Inflammatory macrophage treated with lipopolysaccharide for 4 hours (primary cell): Measurements from ENCODE around the gene FAM13A.
"Not testable (repeated sequence)": the region's sequence is repeated elsewhere in the genome, so short reads cannot be mapped to it uniquely, and the experiment has no call there.

Source experiments
- DNase-seq: peaks from one replicate; pipeline ENCODE4 v3.0.0-alpha.2; 2020

Gene FAM13A

DNA sequence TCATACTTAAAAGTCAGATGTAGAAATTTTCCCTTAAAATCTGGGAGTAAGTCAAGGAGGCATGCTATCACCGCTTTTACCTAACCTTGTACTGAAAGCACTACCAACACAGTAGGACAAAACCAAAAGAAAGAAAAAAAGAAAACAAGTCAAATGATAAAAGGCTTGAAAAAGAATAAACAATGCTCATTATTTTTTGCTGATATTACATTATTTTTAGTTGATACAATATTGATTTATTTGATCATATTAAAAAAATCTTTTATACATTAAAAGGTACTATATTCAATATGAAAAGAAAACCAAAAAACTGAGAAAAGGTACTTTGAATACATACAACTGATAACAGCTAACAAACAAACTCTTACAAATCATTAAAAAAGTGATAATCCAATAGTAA is 164.3 kb downstream of the FAM13A start:
- DNase-seq: no peak

DNA sequence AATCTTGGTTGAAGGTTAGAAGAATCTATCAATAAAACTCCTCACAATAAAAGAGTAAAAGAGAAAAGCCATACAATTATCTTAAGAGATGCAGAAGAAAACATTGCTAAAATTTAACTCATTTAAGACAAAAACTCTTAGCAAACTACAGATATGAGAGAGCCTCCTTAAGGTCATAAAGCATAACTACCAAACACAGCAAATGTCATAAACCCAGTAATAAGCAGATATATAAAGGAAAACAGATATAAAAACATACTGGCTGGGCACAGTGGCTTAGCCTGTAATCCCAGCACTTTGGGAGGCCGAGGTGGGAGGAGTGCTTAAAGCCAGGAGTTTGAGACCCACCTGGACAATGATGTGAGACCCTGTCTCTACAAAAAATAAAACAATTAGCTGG is 165.3 kb downstream of the FAM13A start:
- DNase-seq: no peak

DNA sequence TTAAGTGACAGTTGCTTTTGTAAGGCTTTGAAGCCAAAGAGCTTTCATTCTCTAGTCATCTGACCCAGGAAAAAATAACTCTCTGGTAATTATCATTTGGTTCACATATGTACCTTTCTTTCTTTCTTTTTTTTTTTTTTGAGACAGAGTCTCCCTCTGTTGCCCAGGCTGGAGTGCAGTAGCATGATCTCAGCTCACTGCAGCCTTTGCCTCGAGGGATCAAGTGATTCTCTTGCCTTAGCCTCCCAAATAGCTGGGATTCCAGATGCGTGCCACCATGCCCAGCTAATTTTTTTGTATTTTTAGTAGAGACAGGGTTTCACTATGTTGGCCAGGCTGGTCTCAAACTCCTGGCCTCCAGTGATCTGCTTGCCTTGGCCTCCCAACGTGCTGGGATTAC is 169.6 kb downstream of the FAM13A start:
- not testable (repeated sequence) for DNase-seq

DNA sequence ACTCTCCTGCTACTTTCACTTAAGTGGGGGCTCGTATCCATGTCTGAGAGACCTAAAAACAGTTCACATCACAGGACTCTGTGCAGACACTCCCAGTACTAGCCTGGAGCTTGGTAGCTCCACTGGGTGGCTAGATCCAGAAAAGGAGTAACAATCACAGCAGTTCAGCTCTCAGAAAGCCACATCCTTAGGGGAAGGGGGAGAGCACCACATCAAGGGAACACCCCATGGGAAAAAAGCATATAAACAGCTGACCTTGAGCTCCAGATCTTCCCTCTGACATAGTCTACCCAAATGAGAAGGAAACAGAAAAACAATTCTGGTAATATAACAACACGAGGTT is 175.8 kb downstream of the FAM13A start:
- DNase-seq: no peak

DNA sequence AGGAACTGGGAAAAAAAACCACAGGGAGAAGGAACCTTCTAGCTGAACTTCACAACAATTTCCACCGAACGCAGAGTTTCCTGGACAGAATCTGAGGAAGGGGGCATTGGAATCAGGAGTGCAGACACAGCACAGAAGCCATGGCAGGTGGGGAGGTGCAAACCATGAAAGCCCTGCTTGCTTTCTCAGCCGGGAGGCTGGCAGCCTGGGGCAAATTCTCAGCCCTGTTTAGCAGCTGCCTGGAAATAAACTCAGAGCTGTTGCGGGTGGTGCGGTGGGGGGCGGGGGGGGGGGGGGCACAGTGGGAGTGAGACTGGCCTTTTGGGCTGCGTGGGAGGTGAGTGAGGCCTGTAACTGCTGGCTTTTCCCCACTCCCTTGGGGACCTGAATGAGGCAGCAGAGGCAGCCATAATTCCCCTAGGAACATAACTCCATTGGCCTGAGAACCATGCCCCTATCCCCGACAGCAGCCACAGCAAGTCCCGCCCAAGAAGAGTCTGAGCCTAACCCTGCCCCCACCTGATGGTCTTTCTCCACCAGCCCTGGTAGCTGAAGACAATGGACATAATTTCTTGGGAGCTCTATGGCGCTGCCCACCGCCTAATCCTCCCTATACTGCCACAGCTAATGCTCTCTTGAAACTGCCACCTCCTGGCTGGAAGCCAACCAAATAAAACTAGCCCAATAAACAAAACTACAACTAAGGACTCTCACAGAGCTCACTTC is 176.3 kb downstream of the FAM13A start:
- no peak for DNase-seq

DNA sequence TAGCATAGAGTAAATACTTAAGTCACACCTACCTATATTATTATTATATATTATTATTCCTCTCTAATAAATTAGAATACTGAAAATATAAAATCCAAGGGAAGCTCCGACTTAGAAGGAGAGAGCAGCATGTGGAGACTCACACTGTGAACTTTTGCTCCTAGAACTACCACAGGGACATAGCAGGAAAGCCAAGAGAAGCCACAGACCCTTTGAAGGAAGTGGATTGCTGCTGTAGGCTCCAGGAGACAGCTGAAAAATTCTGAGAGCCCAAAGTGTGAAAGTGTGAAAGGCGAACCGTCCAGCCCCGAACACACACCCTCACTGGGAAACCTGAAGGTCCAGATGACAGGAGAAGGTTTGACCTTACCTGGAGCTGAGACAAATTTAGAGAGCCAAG is 177.0 kb downstream of the FAM13A start:
- DNase-seq: no peak

DNA sequence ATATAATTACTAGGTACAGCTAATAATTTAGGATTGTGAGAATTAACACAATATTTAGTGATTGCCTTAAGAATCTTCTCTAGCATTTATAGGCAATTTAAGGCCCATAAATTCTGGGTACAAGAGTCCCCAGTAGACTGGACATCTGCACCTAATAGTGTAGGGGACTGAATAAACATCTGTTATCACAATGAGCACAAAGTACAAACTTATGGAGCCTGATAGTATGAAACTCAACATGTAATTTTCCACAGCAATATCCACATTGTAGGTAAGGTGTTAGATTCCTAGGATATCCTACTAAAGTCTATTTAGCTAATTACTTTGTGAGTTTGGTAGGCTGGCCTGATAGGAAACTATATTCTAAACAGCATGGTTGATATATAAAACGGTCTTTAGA is 178.3 kb downstream of the FAM13A start:
- no peak for DNase-seq

DNA sequence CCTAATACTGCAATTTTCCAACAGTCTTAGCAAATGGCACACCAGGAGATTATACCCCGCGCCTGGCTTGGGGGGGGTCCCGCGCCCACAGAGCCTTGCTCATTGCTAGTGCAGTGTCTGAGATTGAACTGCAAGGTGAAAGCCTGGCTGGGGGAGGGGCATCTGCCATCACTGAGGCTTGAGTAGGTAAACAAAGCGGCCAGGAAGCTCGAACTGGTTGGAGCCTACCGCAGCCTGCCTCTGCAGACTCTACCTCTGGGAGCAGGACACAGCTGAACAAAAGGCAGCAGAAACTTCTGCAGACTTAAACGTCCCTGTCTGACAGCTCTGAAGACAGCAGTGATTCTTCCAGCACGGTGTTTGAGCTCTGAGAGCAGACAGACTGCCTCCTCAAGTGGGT is 186.6 kb downstream of the FAM13A start:
- no peak for DNase-seq

DNA sequence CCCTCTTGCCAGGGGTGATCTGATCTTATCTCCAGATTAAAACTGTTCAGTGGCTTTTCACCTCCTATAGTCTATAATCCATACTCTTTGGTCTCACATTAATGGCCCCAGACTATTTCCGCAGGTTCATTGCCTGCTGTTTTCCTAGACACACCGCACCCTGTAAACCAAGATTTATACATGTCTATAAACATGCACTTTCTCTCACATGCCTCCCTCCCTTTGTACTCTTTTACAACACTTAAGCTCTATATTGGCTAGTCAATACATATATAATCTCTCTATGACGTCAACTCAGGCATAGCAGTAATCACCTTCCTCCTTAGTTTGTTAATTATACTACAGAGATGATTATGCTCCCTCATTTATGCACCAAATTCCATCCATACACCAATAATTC is 188.5 kb downstream of the FAM13A start:
- DNase-seq: no peak

DNA sequence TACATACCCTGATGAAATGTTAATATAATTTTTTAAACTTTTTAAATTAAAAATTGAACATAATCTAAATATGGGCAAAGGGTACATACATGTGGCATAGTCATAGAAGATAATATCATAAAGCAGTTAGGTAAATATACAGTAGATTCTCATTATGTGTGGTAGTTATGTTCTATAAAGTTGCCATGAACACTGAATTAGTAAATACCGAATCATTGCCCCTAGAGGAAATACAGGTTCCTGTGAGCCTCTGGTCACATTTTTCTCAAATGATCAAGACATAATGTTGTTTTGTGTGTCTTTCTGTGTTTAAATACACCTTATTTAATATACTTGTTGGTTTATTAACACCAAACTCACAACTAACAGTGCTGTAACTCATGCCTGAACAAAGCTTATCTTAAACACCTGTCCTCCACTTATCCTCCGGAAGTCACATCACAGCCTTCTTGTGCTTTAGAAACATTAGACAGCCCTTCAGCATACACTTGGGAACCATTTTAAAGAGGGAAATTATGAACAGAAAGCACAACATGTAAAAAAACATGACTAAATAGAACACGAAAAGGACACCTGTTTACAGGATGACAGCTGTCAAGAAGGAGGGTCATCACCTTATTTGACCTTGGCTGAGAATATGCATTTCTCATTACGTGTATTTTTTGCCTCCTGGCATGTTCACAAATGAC is 190.0 kb downstream of the FAM13A start:
- DNase-seq: no peak

DNA sequence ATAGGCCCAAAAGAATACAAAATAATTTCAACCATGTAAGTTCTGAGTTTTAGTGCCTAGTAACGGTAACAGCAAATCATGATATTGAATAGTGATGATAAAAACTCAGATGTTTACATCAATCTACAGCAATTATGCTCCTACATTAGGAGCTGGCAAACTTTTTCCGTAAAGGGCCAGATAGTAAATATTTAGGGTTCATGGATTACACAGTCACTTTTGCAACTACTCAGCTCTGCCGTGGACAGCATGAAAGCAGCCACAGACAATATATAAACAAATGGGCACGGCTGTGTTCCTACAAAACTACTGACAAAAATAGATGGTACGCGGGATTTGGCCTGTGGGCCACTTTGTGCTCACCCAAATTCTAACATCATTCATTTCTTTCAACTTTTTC is 191.5 kb downstream of the FAM13A start:
- no peak for DNase-seq

DNA sequence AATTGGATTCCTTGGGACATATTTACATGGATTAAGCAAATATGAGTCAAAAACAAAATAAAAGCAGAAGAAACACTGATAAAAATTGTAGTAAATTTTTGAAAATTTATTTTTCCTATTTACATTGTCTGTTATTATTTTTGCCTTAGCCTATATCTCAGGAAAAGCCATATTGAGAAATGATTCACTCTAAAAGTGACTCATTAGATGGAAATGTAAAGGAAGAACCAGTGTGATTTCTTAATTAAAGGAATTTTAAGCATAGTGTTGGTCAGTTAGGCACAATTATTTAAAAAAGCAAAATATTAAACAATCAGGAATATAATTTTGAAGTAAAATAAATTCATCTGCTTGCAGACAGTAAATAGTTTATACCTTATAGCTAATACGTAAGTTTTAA is 191.9 kb downstream of the FAM13A start:
- no peak for DNase-seq

DNA sequence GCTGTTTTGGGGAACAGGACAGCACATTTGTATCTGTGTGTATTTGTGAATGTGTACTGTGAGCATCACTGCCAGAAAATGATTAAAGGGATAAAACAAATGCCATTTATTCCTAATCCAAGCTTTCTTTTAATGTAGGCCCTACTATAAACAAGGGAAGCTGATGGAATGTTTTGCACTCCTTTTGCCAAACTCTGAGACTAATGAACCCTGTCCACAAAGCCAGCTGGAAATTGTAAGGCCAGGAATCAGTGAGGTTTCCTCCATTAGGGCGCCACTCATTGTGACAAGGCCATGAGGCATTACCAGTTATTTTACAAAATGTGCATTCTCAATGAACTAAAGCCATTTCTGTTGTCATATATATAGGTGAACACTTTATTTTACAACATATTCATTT is 196.4 kb downstream of the FAM13A start:
- no peak for DNase-seq

DNA sequence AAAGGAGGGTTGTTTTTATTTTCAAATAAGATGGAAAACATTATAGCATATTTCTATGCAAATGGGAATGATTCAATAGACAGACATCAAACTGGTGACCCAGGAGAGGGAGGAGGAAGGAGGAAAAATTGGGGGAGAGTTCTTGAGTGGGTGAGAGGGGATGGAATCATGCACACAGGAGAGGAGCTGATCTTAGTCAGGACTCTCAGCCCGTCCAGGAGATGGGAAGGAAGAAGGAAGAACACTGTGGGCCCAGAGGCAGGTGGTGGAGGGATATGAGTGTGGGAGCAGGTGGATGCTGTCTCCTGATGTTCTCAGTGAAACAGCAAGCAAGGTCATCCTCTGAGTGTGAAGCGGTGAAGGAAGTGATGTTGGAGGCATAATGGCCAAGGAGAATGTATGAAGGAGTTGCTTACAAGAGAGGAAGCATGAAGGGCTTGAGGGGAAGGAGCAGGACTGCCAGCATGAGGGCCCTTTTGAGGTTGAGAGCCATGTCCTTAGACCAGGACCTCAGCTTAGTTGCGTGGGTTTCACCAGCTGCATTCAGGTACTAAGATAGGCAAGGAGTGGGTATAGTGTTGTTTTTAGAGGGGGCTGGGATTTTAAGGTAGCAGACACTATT is 197.7 kb downstream of the FAM13A start:
- peak; percentile 6 for DNase-seq

DNA sequence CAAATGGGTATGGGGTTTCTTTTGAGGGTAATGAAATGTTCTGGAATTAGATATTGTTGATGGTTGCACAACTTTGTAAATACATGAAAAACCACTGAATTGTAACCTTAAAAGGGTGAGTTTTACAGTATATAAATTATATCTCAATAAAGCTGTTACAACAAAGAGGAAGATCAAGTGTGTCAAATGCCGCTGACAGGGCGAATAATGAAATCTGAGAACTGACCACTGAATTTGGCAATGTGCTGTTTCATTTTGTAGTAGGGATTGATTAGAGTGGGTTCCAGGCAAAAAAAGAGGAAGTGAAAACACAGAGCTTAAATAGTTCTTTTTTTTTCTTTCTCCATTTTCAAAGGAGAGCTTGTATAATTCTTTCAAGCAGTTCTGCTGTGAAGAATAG is 198.2 kb downstream of the FAM13A start:
- peak; percentile 93 for DNase-seq

DNA sequence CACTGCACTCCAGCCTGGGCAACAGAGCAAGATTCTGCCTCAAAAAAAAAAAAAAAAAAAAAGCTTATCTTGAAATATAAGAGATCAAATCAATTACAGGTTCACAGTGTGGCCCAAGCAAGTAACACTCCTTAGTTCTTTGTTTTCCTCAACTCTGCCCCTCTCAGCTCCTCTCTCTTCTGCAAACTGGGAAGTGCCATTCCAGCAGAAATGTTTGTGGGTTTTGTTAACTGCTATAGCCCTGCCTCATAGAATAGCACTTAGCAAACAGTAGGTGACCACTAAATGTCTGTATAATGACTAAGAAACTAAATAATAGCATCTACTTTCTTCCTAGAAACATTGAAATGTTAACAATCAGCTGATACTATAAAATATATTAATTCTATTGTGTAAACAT is 199.4 kb downstream of the FAM13A start:
- peak; percentile 16 for DNase-seq

DNA sequence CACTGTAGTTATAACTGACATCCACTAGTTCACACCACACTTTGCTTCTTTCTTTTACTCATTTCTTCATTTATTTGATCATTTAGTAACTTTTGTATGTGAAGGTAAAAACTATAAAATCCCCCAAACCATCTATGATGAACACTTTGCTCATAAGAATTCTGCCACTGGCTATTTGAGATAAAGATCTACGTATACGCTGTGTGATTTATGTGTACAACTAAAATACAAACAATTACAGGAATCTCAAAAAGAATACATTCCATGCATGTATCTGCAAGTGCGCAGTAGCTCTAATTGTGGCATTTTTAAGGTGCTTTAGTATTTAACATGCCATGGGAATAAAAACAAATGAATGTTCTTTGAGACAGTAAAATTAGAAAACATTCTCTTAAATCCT is 202.5 kb downstream of the FAM13A start:
- DNase-seq: no peak

DNA sequence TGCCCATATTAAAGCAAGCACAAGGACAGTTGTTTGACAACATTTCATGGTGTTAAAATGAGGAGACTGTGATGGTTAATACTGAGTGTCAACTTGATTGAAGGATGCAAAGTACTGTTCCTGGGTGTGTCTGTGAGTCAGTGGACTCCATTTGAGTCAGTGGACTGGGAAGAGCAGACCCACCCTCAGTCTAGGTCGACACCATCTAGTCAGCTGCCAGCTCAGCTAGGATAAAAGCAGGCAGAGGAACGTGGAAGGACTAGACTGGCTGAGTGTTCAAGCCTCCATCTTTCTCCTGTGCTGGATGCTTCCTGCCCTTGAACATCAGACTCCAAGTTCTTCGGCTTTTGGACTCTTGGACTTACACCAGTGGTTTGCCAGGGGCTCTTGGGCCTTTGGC is 203.4 kb downstream of the FAM13A start:
- not testable (repeated sequence) for DNase-seq

DNA sequence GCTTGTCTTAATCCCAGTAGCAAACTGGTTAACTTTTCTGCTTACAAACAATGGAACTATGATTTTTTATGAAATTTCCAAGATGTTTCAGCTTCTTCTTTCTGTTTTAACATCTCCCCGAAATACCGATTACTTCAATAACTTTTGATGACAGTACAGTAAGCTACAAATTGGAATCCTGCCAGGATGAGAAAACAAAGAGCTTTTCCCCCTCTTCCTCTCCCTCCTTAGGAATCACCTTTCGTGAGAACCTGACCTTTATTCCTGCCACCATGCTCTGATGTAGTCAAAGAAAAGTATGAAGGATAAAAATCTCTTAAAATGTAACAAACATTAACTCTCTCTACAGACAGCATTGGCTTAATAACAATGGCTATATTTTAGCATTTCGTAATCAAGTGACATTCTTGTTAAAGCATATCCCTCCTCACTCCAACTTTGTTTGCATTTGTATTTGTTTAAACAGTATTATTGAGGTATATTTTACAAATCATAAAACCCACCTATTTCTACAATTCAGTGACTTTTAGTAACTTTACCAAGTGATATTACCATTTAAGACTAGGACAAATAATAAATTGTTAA is 210.7 kb downstream of the FAM13A start:
- peak; percentile 30 for DNase-seq

DNA sequence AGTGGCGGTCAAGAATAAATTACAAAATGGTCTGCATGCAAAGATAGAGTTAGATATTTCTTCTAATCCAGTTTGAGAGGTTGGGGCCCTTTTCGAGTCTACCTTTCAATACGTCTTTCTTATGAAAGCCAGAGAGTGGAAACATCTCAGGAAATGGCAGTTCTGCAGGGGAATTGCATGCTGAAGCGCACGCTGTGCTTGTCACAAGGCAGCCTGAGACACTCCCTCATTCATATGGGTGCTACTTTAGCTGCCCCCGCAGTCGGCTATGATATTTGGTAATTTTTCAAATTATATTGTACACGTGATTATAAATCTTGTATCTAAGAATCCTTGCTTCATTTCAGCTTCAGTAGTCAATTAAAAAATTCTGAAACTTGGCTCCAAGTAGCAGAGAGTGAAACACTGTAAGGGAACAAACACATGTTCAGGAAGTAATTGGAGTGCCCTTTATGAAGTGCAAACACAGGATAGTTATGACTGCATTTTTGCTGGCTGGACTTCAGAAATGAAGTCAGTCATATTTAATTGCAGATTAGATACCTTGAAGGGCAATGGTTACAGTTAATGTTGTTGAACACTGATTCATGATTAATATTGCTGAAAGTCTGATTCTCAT is 213.8 kb downstream of the FAM13A start:
- DNase-seq: no peak

DNA sequence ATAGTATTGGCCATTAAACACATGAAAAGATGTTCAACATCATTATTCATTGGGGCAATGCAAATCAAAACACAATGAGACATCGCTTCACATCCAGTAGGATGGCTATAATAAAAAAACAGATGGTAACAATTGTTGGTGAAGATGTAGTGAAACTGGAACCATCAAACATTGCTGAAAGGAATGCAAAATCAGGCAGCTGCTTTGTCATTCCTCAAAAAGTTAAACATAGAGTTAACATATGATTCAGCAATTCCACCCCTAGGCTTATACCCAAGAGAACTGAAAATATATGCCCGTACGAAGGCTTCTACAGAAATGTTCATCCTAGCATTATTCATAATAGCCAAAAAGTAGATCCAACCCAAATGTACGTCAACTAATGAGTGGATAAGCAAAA is 215.3 kb downstream of the FAM13A start:
- DNase-seq: no peak

DNA sequence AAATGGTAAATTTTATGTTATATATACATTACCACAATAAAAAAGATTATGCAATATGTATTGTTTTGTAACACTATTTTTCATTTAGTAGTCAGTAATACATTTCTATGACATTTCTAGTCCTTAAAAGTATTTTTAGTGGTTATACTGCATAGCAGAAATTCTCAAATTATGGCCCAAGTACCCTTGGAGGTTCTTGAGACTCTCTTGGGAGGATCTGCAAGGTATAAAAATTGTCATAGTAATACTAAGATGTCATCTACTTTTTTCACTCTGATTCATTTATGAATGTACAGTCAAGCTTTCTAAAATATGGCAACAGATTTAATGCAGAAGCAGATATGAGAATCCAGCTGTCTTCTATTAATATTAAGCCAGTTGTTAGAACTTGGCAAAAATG is 220.8 kb downstream of the FAM13A start:
- DNase-seq: no peak

DNA sequence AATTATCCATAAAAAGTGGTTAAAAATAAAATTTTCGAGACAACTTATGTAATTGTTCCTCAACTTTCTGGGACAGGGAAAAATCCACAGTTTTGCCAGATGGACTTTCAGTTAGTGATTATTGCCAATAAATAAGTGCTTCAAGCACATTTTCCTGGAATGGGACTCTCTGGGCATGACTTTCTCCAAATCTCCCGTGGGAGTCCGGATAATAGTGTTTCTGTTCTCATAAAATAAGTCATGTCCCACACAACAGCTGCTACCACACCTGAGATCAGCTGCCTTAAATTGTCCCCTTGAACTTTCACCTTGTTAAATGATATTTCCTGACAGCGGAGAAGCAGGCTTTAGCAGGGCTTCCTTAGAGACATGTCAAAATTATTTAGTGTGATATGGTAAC is 226.0 kb downstream of the FAM13A start:
- no peak for DNase-seq

DNA sequence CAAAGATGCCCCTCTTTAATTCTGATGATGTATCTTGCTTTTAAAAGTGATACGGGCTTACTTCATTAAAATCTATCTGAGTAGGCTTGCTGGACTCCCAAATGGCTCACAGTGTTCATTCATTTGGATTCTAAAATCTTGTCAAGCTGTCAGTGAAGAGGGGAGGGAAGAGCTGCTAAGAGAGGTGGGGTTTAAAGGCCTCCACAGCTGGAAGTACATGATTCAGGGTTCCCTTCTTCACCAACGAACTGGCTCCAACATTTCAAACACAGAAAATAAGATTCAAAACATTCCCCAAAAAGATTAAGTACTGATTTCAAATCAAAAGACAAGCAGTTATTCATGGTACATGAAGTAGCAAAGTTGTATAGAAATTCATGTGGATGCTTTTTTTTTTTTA is 226.4 kb downstream of the FAM13A start:
- DNase-seq: no peak
